GOT3 (cell line): ENCODE data around the gene ARFGAP3.

Source experiments
- DNase-seq: peaks from one replicate; lab custom pipeline; 2025; ENCODE audit warnings: mixed read lengths; lab: John Stamatoyannopoulos, UW

ARFGAP3 gene

DNA sequence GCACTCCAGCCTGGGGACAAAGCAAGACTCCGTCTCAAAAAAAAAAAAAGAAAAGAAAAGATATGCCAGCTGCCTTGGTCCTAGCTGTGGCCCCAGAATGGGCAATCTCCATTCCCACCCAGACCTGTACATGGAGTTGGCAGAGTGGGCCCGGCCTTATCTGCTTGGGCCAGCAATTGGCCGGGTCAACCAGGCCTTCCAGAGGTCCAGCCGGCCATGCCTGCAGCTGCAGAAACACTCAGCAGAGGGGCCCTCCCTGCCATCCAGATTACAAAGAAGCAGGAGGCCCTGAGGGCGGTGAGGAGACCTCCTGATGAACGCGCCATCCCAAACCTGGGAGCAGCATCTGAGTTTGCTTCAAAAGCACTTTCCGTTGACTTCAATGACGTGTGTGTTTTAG is 26.9 kb upstream of the ARFGAP3 start:
- no peak for DNase-seq

DNA sequence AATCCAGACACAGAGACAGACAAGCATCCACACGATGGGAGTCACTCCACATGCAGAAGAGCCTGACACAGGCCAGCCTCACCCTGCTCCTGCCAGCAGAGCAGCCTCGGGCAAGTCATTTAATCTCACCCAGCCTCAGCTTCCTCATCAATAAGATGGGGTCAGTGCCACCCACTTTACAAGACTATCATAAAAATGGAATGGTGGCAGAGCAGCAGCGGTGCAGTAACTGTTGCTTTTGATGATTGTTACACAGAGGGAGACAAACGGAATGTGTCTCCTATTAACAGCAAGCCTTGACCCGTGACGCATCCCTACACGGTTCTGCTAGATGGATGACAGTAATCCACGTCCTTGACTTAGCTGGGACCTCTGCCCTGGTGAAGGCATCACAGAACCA is 26.0 kb upstream of the ARFGAP3 start:
- DNase-seq: no peak

DNA sequence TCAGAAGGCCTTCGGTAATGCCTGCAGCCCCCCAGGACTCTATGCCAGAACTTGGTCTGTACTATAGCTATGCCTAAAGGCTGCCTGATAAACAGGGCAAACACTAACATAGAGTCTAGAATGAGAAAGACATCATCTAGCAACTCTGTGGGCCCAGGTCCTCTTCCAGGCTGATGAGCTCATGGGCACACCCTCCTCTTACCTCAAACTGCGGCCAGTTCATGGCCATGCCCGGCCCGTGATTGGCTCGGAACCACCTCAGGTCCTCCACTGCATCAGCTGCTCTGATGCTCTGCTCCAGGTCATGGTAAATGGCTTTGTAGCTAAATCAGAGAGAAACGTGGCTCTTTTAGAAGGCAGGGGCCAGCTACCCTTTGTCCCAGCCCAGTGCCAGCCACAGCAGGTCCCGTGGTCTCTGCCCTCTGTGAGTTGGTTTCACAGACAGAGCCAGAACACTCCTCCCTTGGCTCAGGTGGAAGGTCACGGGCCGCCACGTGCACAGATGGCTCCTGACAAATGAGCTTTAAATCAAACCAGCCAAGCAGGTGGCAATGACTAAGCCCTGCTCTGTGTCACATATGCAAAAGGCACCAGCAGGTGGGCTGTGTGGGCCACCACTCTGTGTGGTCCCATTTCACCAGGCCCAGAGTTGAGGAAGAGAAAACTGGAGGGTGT is 25.0 kb upstream of the ARFGAP3 start:
- no peak for DNase-seq

- no peak for DNase-seq
These were observed 24.2 kb upstream of the ARFGAP3 start for GRCh38 chr22:42881298-42881697.

GRCh38 chr22:42880815-42881214 is 23.7 kb upstream of the ARFGAP3 start:
- no peak for DNase-seq

GRCh38 chr22:42879371-42880021 is 22.4 kb upstream of the ARFGAP3 start:
- DNase-seq: no peak

- DNase-seq: no peak
These were observed 21.7 kb upstream of the ARFGAP3 start for GRCh38 chr22:42878561-42879305.

DNA sequence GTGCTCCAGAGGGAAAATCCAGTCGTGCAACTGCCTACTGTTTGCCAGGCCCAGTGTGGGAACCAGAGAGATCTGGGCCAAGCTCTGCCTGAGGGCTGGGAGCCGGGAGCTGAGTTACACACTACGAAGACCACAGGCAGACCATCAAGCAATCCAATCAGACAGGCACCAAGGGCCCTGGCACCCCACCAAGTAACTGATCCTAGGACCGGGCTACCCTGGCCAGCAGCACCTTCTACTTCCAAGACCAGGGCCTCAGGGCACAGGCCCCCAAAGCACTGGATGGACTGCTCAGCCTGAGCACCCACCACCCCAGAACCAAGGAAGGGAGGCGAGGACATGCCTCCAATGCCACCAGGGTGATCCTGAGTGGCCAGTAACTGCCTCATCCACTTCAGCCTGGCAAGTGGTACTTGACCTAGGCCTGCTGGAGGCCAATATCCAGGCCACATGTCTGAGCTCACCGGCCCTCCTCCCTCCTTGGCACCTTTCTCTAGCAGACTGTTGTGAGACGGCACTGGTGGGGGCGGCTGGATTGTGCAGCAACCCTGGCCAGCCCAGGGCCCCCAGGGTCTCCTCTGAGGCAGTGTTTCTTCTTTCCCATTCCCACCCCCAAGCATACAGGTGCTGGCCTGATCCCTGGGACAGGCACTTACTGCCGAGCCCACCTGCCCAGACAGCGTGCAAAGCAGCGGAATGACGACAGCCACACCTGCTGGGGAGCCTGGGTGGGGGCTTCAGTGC is 20.7 kb upstream of the ARFGAP3 start:
- no peak for DNase-seq

DNA sequence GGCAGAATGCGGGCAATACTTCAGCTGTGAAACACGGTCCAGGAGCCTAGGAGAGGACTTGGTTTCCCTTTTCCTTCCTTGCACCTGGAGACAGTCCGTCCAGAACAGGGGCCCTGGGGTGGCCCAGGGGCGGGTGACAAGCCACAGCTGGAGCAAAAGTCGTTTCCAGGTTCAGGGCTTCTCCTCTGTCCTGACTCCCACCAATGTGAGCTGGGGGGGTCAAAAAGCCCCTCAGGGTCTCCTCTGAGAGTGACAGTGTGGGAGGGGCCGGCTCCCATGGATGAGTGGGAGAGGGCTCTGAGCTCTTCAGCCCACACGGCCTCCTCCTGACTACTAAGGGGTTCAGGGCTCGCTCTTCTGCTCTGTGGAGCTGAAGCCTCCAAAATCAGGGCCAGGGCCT is 20.1 kb upstream of the ARFGAP3 start:
- DNase-seq: no peak

GRCh38 chr22:42876041-42876440 is 19.0 kb upstream of the ARFGAP3 start:
- no peak for DNase-seq

- DNase-seq: no peak
These were observed 16.9 kb upstream of the ARFGAP3 start for GRCh38 chr22:42874010-42874409.

DNA sequence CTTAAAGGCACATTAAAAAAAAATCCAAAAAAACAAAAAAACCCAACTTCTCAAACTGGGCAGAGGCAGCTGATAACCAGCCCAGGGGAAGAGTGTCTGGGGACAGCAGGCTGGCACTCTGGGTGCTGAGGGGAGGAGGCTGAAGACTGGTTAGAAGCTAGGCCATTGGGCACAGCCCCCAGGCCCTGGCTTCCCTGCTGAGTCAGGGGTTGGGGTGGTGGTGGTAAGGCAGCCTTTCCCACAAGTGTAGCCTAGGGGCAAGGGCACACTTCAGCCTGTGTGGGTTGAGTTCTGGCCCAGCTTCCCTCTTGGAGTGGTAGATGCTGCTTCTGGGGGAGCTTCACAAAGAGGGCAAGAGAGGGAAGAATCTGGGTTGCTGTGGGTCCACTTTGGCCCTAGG is 16.3 kb upstream of the ARFGAP3 start:
- no peak for DNase-seq

DNA sequence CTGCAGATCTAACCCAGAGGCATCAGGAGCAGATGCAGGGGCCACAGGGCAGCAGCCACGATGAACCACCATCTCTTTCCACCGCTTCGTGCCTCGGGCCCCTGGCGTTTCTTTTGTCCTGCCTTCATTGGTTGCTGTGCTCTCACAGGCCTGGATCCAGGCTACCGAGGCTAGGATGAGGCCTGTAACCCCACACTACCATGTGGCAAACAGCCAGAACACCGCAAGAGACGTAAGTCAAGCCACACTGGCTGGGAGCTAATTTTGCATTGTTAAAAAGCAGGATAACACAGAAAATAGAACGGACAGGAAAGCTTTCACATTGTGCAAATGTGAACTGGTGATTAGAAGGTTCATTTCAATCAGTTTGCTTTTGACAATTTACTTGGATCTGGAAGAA is 15.7 kb upstream of the ARFGAP3 start:
- DNase-seq: no peak

DNA sequence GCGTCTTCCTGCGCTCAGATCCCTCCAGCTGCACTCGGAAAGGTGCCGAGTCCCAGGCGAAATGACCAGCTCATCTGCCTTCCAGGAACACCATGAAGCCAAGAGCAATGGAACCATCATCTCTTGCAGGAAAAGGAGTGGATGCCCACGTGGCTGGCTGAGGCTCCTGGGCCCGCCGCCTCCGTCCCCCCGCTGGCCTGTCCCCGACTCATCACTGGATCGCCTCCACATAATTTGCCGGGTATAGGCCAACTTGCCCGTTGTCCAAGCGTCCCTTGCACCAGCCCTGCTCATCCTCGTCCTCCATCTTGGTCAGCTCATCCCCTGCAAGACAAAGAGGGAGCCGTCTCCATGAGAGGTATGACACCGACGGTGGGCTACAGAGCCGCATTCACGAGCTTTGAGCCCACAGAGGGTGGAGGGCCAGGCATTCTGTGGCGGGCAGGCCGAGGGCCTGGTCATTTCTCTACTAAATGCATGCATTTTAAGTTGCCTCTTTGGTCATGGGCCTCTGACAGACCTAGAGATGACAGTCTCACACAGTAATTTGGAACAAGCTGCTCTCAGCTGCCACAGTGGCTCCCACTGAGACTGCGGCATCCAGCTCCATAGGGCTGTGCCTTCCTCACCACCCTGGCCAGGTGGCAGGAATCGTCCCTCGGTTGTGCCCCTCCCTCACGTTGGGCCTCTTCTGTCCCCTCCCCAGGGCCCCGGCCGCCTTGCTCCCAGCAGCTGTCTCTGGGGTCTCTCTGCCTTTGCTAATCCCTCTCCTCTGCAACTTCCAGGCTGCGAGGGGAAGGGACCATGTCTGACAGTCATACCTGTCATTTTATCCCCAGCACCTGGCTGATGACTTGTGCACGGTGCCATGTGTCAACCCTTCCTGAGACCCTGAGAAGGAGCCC is 14.3 kb upstream of the ARFGAP3 start:
- DNase-seq: no peak

DNA sequence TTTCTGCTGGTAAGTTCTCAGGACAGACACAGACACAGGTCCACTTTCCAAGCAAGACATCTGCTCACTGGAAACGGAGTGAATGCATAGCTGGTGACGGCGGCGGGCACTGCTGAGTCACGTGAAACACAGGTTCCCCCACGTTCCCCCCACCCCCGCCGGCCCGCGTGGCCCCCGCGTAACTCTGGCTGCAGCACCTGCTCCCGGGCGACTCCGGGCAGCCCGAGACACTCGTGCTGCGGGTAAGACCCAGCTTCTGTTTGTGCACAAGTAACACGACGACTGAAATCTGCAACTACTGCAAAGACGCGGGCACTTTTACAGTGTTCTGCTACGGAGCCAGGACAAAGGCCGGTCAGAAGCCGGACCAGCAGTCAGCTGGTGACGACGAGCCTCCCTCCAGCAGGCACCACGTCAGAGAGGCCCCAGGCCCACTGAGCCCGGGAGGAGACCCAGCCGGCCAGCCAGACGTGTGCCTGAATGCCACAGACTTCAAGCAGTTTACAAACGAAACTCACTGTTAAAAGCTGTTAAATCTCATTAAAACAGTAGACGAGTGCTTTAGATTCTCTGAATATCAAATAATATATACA is 12.9 kb upstream of the ARFGAP3 start:
- DNase-seq: no peak

DNA sequence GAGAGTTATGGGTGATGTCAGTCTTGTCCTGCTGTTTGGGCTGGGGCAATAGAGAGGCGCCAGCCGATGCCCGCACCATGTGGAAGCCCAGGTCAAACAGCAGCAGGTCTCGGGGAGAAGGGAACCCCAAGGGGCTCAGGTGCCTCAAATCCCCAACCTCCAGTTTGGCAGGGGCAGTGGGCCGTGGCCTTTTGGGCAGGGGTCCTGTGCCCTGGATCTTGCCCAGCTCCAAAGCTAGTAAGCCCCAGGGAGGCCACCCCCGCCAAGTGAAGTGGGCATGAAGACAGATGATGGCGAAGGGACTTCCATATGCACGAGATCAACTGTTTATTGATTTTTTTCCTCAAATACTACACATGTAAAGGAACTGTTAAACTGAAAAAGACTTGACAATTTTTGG is 12.4 kb upstream of the ARFGAP3 start:
- DNase-seq: no peak

DNA sequence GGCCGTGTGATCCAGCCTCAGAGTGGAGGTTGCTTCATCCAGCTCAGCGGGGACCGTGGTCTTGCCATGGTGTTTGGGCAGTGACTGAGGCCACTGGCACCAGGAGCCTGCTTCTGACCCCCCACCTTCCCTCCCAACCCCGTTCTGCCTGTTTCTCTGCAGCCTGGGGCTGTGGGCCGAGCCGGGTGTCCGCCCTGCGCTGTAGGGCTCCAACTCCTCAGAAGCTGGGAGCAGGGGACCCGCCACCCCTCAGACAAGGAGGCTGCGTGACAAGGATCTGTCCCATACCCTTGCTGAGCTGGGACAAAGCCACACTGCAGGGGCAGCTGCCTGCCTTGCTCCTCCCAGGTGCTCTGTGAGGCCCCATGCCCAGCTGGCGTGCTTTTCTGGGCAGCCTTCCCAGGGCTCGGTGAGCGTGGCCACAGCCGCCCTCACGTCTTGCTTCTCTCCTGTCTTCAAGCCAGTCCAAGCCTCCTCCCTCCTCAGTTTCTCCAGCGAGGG is 11.7 kb upstream of the ARFGAP3 start:
- DNase-seq: no peak

- no peak for DNase-seq
These were observed 9.0 kb upstream of the ARFGAP3 start for GRCh38 chr22:42866100-42866499.

DNA sequence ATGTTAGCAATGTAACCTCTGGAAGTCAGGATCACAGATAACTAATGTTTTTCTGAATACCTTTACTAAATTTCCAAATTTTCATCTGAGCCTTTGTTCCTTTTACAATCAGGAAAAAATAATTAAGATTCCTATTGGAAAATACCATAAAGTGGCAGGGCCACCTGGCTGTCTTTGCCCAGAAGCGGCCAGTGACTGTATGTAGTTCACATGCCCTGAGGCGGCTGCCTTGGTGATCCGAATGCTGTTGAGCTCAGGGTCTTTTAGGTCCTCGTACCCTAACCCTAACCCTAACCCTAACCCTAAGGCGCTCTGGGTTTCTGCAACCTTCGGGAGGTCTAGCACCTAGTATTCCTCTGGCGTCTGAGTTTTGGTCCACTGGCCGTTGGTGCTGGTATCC is 8.5 kb upstream of the ARFGAP3 start:
- no peak for DNase-seq

DNA sequence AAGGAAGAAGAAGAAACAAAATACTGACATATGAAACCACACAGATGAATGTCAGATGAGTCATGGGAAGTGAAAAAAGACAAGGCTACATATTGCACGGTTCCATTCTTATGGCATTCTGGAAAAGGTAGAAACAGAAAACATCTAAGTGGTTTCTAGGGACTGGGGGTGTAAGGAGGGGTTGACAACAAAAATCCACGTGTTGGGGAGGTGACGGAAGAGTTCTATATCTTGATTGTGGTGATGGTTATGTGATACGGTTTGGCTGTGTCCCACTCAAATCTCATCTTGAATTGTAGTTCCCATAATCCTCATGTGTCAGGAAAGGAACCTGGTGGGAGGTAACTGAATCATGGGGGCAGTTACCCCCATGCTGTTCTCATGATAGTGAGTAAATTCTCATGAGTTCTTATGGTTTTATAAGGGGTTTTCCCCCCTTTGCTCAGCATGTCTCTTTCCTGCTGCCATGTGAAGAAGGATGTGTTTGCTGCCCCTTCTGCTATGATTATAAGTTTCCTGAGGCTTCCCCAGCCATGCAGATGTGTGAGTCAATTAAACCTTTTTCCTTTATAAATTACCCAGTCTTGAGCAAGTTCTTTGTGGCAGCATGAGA is 6.4 kb upstream of the ARFGAP3 start:
- DNase-seq: no peak
